EL (cell line): ENCODE results near the gene DIDO1.
A peak's percentile ranks its signal among the peaks of the same experiment; 100 is the strongest.

Source experiments
- DNase-seq: peaks from one replicate; pipeline ENCODE4 v3.0.0-alpha.2; 2016

The DIDO1 gene

DNA sequence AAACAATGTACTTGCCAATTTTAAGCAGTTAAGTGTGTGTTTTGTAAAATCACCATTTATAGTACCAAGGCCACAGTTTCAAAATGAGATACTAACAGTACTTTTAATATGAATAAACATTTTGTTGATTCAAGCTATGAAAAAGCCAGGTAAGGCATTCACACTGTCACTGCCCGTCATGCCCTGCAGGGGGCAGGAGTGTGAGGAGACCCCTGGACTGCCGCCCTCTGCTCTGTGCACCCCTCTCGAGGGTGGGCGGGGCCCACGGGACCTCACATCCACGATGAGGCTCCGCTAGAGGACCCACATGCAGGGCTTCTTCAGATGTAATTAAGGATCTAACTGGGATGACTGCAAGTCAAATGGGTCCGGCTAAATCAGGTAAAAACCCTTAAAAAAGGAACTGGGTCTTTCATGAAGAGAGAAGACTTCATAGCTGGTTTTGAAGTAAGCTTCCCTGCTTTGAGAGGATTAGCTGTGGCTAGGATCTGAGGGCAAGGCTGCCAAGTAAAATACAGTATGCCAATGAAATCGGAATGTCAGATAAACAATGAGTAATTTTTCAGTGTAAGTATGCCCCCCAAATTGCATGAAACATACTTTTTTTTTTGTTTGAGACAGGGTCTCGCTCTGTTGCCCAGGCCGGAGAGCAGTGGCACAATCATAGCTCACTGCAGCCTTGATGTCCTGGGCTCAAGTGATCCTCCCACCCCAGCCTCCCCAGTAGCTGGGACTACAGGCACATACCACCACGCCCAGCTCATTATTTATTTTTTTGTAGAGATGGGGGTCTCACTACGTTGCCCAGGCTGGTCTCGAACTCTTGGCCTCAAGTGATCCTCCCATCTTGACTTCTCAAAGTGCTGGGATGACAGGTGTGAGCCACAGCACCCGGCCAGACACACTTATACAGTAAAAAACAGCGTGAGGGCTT lies 18.7 kb downstream of the DIDO1 start:
- no peak for DNase-seq

GRCh38 chr20:62906647-62907375 lies 19.5 kb downstream of the DIDO1 start:
- DNase-seq = no peak

GRCh38 chr20:62906209-62906608 lies 20.1 kb downstream of the DIDO1 start:
- no peak for DNase-seq

DNA sequence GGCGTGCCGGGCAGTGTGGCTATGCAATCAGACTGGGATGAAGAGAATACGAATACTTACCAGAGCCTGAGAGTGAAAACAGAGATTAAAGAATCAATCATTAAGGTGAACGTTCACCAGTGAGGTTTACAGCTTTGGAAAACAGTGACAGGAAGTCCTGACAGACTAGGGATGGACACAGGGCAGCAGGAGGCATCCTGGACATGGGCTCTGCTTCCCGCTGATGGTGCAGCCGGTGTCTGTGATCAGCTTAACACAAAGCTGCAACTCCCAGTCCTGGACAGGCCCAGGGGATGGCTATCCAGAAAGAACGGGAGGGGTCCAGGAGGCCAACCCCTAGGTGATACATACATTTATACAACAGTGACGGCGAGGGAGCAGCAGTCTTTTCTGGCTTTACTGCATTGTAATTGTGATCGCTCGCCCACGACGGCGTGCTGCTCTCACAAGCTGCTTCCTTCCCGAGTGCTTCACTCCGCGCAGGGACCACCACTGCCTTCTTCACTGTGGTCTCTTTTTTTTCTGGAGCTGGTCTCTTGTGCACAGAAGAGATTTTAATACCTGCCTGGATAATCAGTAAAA lies 20.7 kb downstream of the DIDO1 start:
- DNase-seq = no peak

GRCh38 chr20:62902926-62903615 lies 23.2 kb downstream of the DIDO1 start:
- DNase-seq = peak; percentile 56

DNA sequence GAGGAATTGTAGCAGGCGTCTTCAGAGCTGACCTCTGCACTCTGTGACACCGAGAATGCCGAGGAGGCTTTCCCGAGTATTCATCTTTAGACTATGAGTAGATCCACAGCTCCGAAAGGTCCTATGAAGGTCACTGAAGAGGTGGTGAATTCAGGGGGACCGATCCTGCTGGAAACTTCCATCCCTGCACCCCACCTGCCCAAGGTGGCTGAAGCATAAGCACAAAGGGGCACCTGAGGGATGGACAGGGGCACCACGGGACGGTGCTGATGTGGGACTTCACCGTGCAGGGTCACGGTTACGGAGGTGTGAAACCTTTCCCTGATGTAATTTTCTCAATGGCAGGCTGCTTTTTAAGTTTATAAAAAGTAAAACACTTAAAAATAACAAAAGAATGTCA lies 24.4 kb downstream of the DIDO1 start:
- DNase-seq = no peak

- DNase-seq = no peak
Measured at GRCh38 chr20:62900692-62901584, 25.4 kb downstream of the DIDO1 start.

DNA sequence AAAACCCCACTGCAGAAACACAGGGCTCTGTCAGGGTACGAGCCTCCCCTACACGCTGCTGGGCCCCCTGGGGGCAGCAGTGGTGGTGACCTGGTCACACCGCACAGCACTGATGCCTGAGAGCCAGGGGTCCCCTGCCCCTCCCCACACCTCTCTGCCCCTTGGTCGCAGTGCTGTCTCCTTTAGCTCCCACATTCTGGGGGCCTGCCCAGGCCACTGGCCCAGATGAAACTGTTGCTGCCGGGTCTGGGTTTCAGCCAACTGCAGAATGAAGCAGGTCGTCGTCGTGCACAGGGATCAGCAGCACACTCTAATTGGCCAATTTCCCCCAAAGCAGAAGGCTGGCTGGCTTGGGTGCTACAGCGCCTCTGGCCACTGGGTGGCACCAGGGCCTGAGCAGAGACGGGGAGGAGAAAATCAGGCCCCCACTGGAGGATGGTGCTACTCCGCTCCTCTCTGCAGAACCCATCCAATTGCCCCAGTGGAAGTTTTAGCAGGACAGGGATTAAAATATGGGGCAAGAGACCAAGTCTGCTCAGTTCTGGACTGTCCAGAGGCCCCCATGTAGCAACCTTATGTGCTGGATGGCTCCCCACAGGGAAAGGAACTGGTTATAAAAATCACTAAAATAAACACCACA lies 26.1 kb downstream of the DIDO1 start:
- DNase-seq = peak; percentile 62

DNA sequence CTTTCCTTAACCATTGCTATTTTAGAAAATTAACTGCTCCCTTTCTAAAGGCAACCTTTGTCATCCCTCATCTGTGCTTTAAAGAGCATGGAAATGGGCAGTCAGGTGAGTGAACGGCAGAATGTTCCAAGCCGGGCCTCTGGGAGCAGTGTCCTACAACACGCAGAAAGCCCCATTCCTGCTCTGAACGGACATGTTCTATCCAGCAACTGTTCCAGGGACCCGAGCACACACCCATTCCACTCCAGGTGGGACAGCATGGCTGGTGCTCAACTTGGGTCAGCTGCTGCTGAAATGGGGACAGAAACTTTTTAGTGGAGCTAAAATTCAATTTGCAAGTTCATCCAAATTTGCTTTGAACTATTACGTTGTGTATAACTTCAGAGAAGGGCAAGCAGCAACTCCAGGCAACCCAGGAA lies 26.7 kb downstream of the DIDO1 start:
- no peak for DNase-seq

DNA sequence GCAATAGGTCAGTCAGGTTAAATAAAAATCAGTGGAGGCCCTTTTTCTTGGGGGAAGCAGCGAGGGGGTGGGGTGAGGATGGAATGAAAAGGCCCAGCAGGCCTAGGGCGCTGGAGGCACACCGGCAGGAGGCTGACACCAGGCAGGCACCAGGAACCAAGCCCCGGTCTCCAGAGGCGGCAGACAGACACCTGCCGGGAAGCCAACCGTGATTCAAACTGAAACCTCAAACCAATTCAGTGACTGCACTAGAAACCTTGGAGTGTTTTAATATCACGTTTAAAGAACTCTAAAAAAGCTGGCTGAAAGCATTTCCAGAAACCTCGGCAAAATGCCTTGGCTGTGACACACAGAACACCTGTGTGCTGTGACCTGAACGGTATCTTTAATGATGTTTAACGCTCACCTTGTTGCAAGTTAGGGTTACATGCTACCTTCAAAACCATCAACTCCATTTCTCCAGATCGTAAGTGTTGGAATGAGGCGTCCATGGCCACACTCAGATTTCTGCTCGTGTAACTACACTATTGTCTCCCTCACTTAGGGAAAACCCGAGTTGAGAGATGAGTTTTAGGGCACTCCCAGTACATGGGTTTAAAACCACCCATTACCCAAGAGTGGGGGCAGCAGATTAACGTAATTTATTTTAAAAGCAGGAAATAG lies 27.2 kb downstream of the DIDO1 start:
- DNase-seq = no peak

- no peak for DNase-seq
Measured at GRCh38 chr20:62898093-62898964, 28.0 kb downstream of the DIDO1 start.

- DNase-seq = no peak
Measured at GRCh38 chr20:62897666-62898065, 28.6 kb downstream of the DIDO1 start.

- DNase-seq = no peak
Measured at GRCh38 chr20:62896526-62896925, 29.8 kb downstream of the DIDO1 start.

DNA sequence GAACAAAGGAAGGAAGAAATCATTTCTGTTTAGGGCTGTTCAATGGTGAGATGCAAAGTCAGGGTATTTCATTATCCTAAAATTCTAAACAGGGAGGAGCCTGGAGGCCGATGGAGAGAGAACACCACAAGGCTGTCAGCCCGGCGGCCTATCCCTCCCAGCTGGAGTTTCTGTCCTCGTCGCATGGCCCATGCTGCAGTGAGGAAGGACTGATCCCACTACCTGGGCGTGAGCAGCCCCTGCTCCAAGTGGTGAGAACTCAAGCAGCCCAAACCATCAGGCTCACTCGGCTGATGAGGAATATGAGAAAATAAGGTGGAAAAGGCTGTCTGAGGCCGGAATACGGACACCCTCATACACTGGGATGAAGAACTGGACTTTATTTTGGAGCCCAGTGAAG lies 30.8 kb downstream of the DIDO1 start:
- no peak for DNase-seq

DNA sequence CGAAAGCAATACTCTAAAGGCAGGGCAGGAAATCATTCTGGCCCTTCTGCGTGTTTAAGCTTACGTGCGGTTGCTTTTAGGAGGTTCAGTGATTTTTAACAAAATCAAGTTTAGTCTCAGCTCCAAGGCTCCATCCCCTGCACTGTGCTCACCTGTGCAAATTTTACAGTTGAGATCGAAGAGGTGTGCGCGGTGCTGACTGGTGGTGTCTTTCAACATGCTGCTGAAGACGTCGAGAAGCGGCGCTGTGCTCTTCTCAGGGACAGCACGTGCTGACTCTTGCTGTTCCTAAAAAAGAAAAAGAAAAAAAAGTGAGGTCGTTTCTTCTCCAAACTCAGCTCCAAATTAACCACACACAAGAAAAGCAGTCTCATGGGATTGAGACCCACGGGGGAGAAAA lies 32.0 kb downstream of the DIDO1 start:
- no peak for DNase-seq

DNA sequence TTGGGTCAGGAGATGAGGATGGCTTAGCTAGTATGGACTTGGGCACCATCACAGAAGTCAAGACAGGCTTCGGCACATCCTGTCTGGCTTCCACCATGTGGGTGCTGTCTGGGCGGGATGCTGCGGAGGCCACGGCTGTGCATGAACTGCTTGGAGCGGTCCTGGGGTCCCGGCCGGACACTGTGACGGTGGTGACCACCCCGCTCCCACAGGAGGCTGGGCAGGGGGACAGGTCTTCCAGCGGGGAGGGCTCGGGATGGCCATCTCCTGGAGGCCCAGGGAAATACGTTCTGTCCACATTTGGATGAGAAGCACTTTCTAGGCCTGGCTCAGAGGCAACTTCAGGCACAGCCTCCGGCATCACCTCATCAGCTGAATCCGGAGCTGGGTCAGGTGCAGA lies 32.6 kb downstream of the DIDO1 start:
- no peak for DNase-seq

DNA sequence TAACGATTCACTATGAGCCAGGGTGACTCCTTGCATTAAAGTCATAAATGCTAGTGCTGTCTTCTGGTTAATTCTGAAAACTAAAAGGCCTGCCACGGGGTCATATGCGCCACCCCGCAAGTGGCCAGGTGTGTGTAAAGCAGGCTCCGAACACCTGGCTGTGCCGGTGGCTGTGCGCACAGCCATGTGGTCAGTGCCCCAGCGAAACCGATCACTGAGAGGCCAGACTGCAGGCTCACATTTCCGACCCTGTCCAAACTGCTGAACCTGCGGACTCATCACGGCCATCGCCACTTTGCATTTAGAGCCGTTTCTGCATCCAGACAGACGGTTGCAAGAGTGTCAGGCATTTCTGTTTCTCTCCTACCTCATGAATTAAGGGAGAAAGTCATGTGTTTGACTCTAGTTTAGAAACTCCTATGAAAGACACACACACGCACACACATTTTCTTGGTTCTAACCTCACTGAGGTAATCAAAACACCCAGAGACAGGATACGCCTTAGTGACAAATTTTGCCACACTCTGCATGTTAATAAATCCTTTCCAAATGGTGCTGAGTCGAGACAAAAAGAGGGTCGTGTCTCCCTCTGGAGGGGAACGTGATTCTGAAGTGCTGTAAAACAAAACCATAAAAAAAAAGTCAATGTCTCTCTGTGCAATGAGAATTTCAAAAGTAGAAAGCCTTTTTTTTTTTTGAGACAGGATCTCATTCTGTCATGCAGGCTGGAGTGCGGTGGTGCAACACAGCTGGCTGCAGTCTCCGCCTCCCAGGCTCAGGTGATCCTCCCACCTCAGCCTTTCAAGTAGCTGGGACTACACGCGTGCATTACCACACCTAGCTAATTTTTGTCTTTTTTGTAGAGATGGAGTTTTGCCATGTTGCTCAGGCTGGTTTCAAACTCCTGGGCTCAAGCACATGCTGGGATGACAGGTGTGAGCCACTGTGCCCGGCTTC lies 33.7 kb downstream of the DIDO1 start:
- DNase-seq = no peak

DNA sequence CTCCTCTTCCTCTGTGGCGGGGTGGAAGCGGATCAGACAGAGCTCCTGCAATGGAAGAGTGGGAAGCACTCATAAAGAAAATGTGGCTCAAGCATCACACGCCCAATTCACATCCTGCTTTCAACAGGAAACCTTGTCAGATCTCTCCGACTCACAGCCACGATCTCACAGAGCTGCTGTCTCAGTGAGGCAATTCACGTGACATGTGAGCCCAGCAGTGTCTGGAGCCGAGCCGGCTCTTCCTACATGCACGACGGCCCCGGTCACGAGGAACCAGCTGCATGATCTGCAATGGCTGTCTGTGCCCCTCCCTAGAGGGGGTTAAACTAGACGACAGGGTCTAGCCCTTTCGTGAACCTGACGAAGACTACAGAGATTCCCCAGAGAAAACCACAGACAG lies 35.2 kb downstream of the DIDO1 start:
- no peak for DNase-seq

DNA sequence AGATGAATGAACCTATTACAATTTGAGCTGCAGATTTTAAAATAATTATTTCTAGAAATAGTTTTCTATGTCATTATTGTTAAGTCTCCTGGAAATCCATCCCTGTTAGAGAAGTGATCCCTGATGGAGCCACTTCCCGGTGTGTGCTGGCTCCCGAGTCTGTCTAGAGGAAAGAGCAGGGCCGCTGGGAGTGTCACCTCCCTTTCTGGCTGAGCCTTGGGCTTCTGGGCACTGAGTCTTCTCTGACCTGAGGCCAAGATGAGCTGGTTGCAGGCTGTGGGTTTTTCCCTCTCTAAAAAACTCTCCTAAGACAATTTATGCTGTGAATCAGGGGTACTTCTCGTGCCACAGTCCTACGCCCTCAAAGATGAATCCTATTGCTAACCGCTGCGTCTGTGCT lies 35.9 kb downstream of the DIDO1 start:
- DNase-seq = no peak
